ENCODE measurements around the gene A3GALT2.

GRCh38 chr1:33269621-33270020, 51.3 kb downstream of the A3GALT2 start:
- no peak for TF ChIP-seq EZH2phosphoT487 (IDR thresholded peaks at IDR 0.05; ENCODE audit: borderline replicate concordance)
- TF ChIP-seq CTCF (conservative IDR thresholded peaks at IDR 0.05; ENCODE audit: low read length) = no peak
